MM.1S (cell line): ENCODE results near the gene ATXN7L3B.

Source experiments
- DNase-seq: peaks from one replicate; pipeline ENCODE4 v3.0.0-alpha.2; 2015
- H2AFZ ChIP-seq: fragments of 300-600 bp; sonication (generic); 2 replicates; pipeline ENCODE4 v1.6.0; 2016; ENCODE audit warnings: antibody characterized with exemption, low read length
- H3F3A ChIP-seq: fragments of 300-600 bp; sonication (generic); 2 replicates; pipeline ENCODE4 v1.6.1; 2016; ENCODE audit warnings: mild to moderate bottlenecking, antibody characterized with exemption, low read length, moderate library complexity, mixed read lengths; ENCODE audit not compliant: insufficient read depth
- H3K27ac ChIP-seq: fragments of 300-600 bp; sonication (generic); 2 replicates; pipeline ENCODE4 v1.5.1; 2016; ENCODE audit warnings: mild to moderate bottlenecking, low read length
- H3K27me3 ChIP-seq: fragments of 300-600 bp; sonication (generic); replicated peaks from 2 replicates; pipeline ENCODE4 v1.6.0; 2016; ENCODE audit warnings: low read length; ENCODE audit not compliant: insufficient read depth
- H3K36me3 ChIP-seq: fragments of 300-600 bp; sonication (generic); replicated peaks from 2 replicates; pipeline ENCODE4 v1.6.1; 2016; ENCODE audit warnings: mild to moderate bottlenecking, low read length, mixed read lengths; ENCODE audit not compliant: insufficient read depth
- H3K4me1 ChIP-seq: fragments of 300-600 bp; sonication (generic); 2 replicates; pipeline ENCODE4 v1.6.1; 2016; ENCODE audit warnings: low read length, mixed read lengths
- H3K4me2 ChIP-seq: fragments of 300-600 bp; sonication (generic); 2 replicates; pipeline ENCODE4 v1.6.0; 2016; ENCODE audit warnings: low read depth, low read length
- H3K4me3 ChIP-seq: fragments of 300-600 bp; sonication (generic); 2 replicates; pipeline ENCODE4 v1.5.1; 2016; ENCODE audit warnings: low read length, mixed read lengths
- H3K79me2 ChIP-seq: fragments of 300-600 bp; sonication (generic); 2 replicates; pipeline ENCODE4 v1.6.1; 2016; ENCODE audit warnings: mixed run types, low read length, mixed read lengths
- H3K9ac ChIP-seq: fragments of 300-600 bp; sonication (generic); 2 replicates; pipeline ENCODE4 v1.6.1; 2016; ENCODE audit warnings: low read length, mixed read lengths
- H3K9me2 ChIP-seq: fragments of 300-600 bp; sonication (generic); replicated peaks from 2 replicates; pipeline ENCODE4 v1.6.1; 2016; ENCODE audit warnings: mild to moderate bottlenecking, low read length, mixed read lengths; ENCODE audit not compliant: insufficient read depth
- H3K9me3 ChIP-seq: fragments of 300-600 bp; sonication (generic); replicated peaks from 2 replicates; pipeline ENCODE4 v1.6.1; 2016; ENCODE audit warnings: mild to moderate bottlenecking, low read length, mixed read lengths; ENCODE audit not compliant: insufficient read depth
- H4K20me1 ChIP-seq: fragments of 300-600 bp; sonication (generic); 2 replicates; pipeline ENCODE4 v1.6.1; 2016; ENCODE audit warnings: mild to moderate bottlenecking, low read length, moderate library complexity, mixed read lengths; ENCODE audit not compliant: insufficient read depth
- CTCF ChIP-seq: fragments of 300-600 bp; sonication (generic); IDR thresholded peaks from 2 replicates; pipeline ENCODE4 v1.5.1; 2016; ENCODE audit warnings: antibody characterized with exemption, low read length, mixed read lengths
- EZH2 ChIP-seq: fragments of 300-600 bp; sonication (generic); optimal IDR thresholded peaks from 2 replicates; pipeline ENCODE3; 2017; ENCODE audit warnings: low read depth, mild to moderate bottlenecking, antibody characterized with exemption, low read length, mixed read lengths
- EZH2phosphoT487 ChIP-seq: fragments of 300-600 bp; sonication (generic); IDR thresholded peaks from 2 replicates; pipeline ENCODE4 v1.6.1; 2018; ENCODE audit warnings: antibody characterized with exemption, low read length

ATXN7L3B gene

GRCh38 chr12:74509886-74510285, 27.7 kb upstream of the ATXN7L3B start:
- Histone ChIP-seq H3K4me2 (no peak overlapping the region), H4K20me1 (no peaks in the 10 kb centered on the region), H3K27ac (no peak overlapping the region), H3K9me3 (no peaks in the 10 kb centered on the region), H3K4me3 (no peak overlapping the region), H3K9me2 (no peaks in the 10 kb centered on the region), H3K27me3 (no peaks in the 10 kb centered on the region), H3K4me1 (no peaks in the 10 kb centered on the region), H3K9ac (no peak overlapping the region), H2AFZ (no peak overlapping the region), H3K79me2 (no peaks in the 10 kb centered on the region), H3K36me3 (no peaks in the 10 kb centered on the region), H3F3A (no peaks in the 10 kb centered on the region)
- TF ChIP-seq EZH2 (no peak), EZH2phosphoT487 (no peak), CTCF (no peak)
- no peak for DNase-seq

GRCh38 chr12:74514098-74514872, 23.4 kb upstream of the ATXN7L3B start:
- H3K36me3 ChIP-seq = no peaks in the 10 kb centered on the region
- no peaks in the 10 kb centered on the region for H3K79me2 ChIP-seq
- no peaks in the 10 kb centered on the region for H3F3A ChIP-seq
- no peaks in the 10 kb centered on the region for H3K9me2 ChIP-seq
- no peak overlapping the region for H3K4me2 ChIP-seq
- DNase-seq = no peak
- no peak overlapping the region for H3K9ac ChIP-seq
- H3K27ac ChIP-seq = no peak overlapping the region
- no peaks in the 10 kb centered on the region for H4K20me1 ChIP-seq
- H3K4me1 ChIP-seq = no peaks in the 10 kb centered on the region
- H3K27me3 ChIP-seq = no peaks in the 10 kb centered on the region
- H3K4me3 ChIP-seq = no peak overlapping the region
- H2AFZ ChIP-seq = no peak overlapping the region
- TF ChIP-seq CTCF (no peak), EZH2 (no peak), EZH2phosphoT487 (no peak)
- no peaks in the 10 kb centered on the region for H3K9me3 ChIP-seq

GRCh38 chr12:74515849-74516248, 21.8 kb upstream of the ATXN7L3B start:
- DNase-seq = no peak
- Histone ChIP-seq H3K4me3 (no peak overlapping the region), H2AFZ (no peak overlapping the region), H3K27ac (no peak overlapping the region), H3K9ac (no peak overlapping the region), H3K9me3 (no peaks in the 10 kb centered on the region), H3K27me3 (no peaks in the 10 kb centered on the region), H3K4me2 (no peak overlapping the region), H3K9me2 (no peaks in the 10 kb centered on the region), H3K4me1 (no peaks in the 10 kb centered on the region), H3F3A (no peaks in the 10 kb centered on the region), H4K20me1 (no peaks in the 10 kb centered on the region), H3K79me2 (no peaks in the 10 kb centered on the region), H3K36me3 (no peaks in the 10 kb centered on the region)
- TF ChIP-seq EZH2phosphoT487 (no peak), EZH2 (no peak), CTCF (no peak)
